AG09319 (cell line): ENCODE measurements around the gene DNAH8.

Experiments
- DNase-seq: peaks from one replicate; pipeline ENCODE4 v3.0.0-alpha.2; 2010; ENCODE audit warnings: low read depth; ENCODE audit errors: extremely low read depth
- TF ChIP-seq, protein P1 (sequence below): IDR thresholded peaks from 2 replicates; pipeline ENCODE4 v1.5.1; 2011; ENCODE audit warnings: low read depth, mild to moderate bottlenecking, inconsistent platforms, low read length, moderate library complexity

The DNAH8 gene

DNA sequence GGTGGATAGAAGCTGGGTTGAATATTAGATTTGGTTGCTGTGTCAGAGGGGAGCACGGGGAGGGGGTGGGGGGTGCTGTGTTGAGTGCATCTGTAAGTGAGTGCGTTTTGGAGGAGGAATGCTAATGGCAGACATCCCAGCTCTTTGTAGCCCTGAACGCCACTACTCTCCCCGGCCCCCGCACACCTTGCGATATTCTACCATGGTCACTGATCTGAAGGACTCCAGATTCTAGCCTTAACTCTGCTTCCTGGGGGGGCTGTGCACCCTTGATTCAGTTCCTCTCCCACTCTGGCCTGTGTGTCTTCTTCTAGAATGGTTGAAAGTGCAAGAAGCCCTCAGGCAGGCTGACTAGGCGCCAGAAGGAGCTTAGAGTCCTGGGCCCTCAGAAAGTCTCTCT is 340.6 kb downstream of the DNAH8 start:
- DNase-seq: no peak
- TF ChIP-seq, protein P1, sequence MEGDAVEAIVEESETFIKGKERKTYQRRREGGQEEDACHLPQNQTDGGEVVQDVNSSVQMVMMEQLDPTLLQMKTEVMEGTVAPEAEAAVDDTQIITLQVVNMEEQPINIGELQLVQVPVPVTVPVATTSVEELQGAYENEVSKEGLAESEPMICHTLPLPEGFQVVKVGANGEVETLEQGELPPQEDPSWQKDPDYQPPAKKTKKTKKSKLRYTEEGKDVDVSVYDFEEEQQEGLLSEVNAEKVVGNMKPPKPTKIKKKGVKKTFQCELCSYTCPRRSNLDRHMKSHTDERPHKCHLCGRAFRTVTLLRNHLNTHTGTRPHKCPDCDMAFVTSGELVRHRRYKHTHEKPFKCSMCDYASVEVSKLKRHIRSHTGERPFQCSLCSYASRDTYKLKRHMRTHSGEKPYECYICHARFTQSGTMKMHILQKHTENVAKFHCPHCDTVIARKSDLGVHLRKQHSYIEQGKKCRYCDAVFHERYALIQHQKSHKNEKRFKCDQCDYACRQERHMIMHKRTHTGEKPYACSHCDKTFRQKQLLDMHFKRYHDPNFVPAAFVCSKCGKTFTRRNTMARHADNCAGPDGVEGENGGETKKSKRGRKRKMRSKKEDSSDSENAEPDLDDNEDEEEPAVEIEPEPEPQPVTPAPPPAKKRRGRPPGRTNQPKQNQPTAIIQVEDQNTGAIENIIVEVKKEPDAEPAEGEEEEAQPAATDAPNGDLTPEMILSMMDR: no peak

DNA sequence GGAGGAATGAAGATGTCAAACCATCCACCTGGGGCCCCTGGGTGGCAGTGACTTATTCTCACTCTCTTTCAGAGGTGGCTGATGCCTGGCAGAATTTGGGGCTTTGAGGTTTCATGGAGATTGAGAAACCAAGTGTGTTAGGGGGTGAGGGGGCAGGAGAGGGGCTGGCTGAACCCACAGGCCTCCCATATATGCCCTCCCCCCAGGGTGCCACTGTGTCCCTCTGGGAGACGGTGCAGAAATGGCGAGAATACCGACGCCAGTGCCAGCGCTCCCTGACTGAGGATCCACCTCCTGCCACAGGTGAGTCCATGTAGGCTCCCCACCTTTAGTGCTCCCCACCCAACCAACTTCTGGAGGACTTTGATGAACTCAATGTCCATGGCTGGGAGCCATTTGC is 341.1 kb downstream of the DNAH8 start:
- no peak for DNase-seq
- TF ChIP-seq, protein P1: no peak

DNA sequence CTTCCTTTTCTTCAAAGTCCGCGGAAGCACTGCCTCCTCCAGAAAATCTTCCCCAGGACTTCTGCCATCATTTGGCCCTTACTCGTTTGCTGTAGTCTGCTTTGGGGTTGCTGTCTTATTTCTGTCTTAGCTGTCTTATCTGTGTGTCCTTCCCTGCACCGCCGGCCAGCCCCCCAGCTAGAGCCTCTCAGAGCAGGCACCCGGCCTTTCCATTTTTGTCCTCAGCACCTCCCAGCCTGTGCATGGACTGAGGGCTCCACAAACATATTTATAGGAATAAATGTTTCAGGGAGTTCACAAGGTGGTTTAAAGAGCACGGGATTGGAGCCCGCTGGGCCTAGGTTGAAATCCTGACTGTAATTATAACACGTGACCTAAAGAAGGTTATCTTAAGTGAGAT is 341.6 kb downstream of the DNAH8 start:
- DNase-seq: no peak
- TF ChIP-seq, protein P1: no peak

DNA sequence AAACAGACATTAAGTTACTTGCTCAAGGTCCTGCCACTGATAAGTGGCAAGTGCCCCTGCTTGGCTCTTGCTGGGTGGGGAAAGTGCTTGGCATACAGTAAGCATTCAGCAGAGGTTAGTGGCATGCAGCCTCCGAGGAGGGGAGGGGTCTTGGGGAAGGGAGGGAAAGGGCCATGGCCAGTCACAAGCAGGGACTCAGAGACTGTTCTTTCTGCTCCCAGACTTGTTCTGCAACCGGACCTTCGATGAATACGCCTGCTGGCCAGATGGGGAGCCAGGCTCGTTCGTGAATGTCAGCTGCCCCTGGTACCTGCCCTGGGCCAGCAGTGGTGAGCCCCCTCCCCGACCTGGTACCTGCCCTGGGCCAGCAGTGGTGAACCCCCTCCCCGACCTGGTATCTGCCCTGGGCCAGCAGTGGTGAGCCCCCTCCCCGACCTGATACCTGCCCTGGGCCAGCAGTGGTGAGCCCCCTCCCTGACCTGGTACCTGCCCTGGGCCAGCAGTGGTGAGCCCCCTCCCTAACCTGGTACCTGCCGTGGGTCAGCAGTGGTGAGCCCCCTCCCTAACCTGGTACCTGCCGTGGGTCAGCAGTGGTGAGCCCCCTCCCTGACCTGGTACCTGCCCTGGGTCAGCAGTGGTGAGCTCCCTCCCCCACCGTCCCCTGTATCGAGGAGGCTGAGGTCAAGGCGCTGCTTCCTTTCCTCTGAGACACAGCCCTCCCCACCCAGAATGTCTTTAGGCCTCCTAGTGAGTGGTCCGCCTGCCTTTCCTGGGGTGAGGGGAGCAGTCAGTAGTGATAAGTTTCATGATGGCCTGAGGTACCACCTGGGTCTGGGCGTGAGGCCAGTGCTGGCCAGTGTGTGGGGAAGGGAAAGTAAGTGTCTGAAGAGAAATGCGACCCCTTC is 342.4 kb downstream of the DNAH8 start:
- DNase-seq: no peak
- TF ChIP-seq, protein P1: no peak

DNA sequence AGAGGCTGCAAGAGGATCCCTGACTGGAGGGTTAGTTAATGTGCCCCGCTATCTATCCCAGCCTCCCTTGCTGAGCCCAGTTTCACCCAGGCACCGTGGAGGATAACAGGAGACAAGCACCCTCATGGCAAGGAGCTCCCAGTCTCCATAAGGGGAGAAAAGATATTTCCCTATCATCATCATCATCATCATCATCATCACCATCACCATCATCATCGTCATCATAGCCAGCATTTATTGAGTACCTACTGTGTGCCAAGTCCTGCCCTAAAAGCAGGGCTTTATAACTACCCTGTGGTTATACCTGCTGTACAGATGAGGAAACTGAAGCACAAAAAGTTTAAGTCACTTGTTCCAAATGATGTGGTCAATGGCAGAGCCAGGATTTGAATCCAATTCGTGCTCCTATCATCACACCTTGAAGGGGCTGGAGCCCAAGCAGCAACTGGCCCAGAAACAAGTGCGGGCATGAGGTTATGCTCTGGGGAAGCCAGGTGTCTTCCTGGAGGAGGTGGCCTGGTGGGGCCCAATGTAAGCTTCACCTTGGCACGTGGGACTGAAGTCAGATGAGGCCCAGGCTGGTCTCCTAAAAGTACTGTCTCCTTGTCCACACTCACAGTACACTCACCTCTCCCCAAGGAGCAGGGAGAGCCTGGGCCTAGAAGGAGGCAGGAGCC is 343.5 kb downstream of the DNAH8 start:
- TF ChIP-seq, protein P1: no peak
- no peak for DNase-seq

DNA sequence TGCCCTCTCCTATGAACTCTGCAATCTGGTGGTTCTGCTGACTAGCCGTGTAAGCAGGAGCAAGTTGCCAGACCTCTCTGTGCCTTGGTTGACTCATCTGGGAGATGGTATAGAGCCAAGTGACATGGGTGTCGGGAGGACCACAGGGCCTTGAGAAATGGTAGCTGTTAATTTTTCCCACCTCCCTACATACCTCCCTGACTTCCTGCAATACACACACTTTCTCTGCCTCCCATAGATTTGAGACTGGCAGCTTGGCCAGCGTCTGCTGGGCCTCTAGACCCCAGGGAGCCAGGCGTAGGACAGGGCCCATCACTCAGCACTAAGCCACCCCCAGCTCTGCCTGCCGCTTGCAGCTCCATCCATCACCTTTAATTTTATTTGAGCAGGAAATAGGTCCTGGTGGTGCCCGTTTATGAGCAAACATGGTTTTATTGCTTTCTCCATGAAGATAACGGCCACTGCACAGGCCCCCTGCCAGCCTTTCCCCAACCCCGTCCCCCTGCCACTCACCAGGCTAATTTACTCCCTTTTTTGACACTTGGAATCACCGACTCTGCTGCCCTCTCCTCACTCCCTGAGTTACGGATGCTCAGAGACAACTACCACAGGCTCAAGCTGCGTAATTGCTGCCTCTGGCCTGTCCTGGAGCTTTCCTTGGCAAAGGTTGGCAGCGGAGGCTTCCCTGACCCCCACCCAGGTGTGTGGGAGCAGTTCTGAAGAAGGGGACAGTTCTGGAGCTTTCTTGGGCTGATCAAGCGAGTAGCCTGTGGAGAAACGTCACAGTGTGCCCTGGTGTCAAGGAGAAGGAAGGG is 344.6 kb downstream of the DNAH8 start:
- DNase-seq: no peak
- TF ChIP-seq, protein P1: no peak
